K562 (cell line): ENCODE results near the gene CFAP70. TPM values are rescaled to one million over a fixed set of nuclear protein-coding genes. Genes with fewer than 3 reads are reported as not detected.

Experiments
- BRD9 ChIP-seq: fragments of 450-650 bp; IDR thresholded peaks from 2 replicates; pipeline ENCODE4 v1.6.1; 2018; ENCODE audit warnings: low read depth; ENCODE audit not compliant: partially characterized antibody
- CREB3 ChIP-seq: fragments of 450-650 bp; conservative IDR thresholded peaks from 2 replicates; pipeline ENCODE4 v1.6.1; 2016; ENCODE audit warnings: missing genetic modification characterization, low read depth, mild to moderate bottlenecking, missing compliant biosample characterization, moderate library complexity
- FIP1L1 ChIP-seq: fragments of 200-400 bp; formaldehyde crosslinking; IDR thresholded peaks from 2 replicates; pipeline ENCODE4 v1.6.1; 2018; ENCODE audit warnings: mild to moderate bottlenecking, low read depth, low read length; ENCODE audit not compliant: poor library complexity, severe bottlenecking
- HIVEP1 ChIP-seq: fragments of 250-450 bp; sonication (Bioruptor Pico); IDR thresholded peaks from 2 replicates; pipeline ENCODE4 v1.4.0; 2020; ENCODE audit warnings: mild to moderate bottlenecking
- HNRNPK ChIP-seq: fragments of 200-400 bp; formaldehyde crosslinking; IDR thresholded peaks from one replicate; pipeline ENCODE4 v1.6.1; 2018; ENCODE audit warnings: mild to moderate bottlenecking, low read depth, low read length; ENCODE audit not compliant: poor library complexity, severe bottlenecking
- HNRNPL ChIP-seq: fragments of 200-400 bp; formaldehyde crosslinking; IDR thresholded peaks from 2 replicates; pipeline ENCODE4 v1.6.1; 2017; ENCODE audit warnings: low read depth, mild to moderate bottlenecking, low read length
- IRF2 ChIP-seq: sonication (generic); formaldehyde crosslinking; IDR thresholded peaks from 2 replicates; pipeline ENCODE4 v1.8.1; 2022; ENCODE audit warnings: mild to moderate bottlenecking, missing genetic modification reagents
- MXI1 ChIP-seq: IDR thresholded peaks from 2 replicates; pipeline ENCODE4 v1.6.1; 2011; ENCODE audit warnings: low read depth, mild to moderate bottlenecking, improper control_type of control experiment, low read length
- NCOR1 ChIP-seq: fragments of 450-650 bp; IDR thresholded peaks from 2 replicates; pipeline ENCODE4 v1.6.1; 2016; ENCODE audit warnings: mild to moderate bottlenecking, moderate library complexity
- NRF1 ChIP-seq, 2 experiments: fragments of 450-650 bp; IDR thresholded peaks in 1 of 2; conservative IDR thresholded peaks in 1 of 2; 2 replicates each; pipeline ENCODE4 v1.6.1; 2014; ENCODE audit warnings: mild to moderate bottlenecking in 2 of 2
- PBX2 ChIP-seq, 2 experiments: IDR thresholded peaks in 1 of 2; conservative IDR thresholded peaks in 1 of 2; 2 replicates each; pipeline ENCODE4 v1.6.1; 2016; ENCODE audit warnings: low read depth in 2 of 2, mild to moderate bottlenecking in 1 of 2, missing compliant biosample characterization in 1 of 2, missing genetic modification characterization in 1 of 2, moderate library complexity in 1 of 2
- POLR2AphosphoS2 ChIP-seq: IDR thresholded peaks from 2 replicates; pipeline ENCODE4 v1.6.1; 2012; ENCODE audit warnings: low read length, improper control_type of control experiment
- PURB ChIP-seq: sonication (generic); formaldehyde crosslinking; IDR thresholded peaks from 2 replicates; pipeline ENCODE4 v1.9.0; 2021; ENCODE audit warnings: low read depth, mild to moderate bottlenecking, missing genetic modification reagents
- SIX5 ChIP-seq, 2 experiments: IDR thresholded peaks; 2 replicates each; pipeline ENCODE4 v1.6.1; 2011; ENCODE audit warnings: low read length in 2 of 2, borderline replicate concordance in 1 of 2, low read depth in 1 of 2, mild to moderate bottlenecking in 1 of 2, moderate library complexity in 1 of 2; ENCODE audit not compliant: insufficient read depth in 1 of 2
- STAT5A ChIP-seq: IDR thresholded peaks from 2 replicates; pipeline ENCODE4 v1.6.1; 2012; ENCODE audit warnings: low read length, inconsistent platforms, borderline replicate concordance
- STAT6 ChIP-seq: sonication (generic); formaldehyde crosslinking; IDR thresholded peaks from 2 replicates; pipeline ENCODE4 v1.8.1; 2023; ENCODE audit warnings: mild to moderate bottlenecking, missing genetic modification reagents
- TAF15 ChIP-seq: fragments of 200-400 bp; formaldehyde crosslinking; IDR thresholded peaks from 2 replicates; pipeline ENCODE4 v1.6.1; 2017; ENCODE audit warnings: mild to moderate bottlenecking, low read depth, low read length, moderate library complexity
- TARDBP ChIP-seq: fragments of 450-650 bp; IDR thresholded peaks from 2 replicates; pipeline ENCODE4 v1.6.1; 2016
- WHSC1 ChIP-seq: IDR thresholded peaks from one replicate; pipeline ENCODE4 v1.6.1; 2012; ENCODE audit warnings: low read length, control low read depth, inconsistent platforms
- ZNF75A ChIP-seq: fragments of 450-650 bp; formaldehyde crosslinking; IDR thresholded peaks from 2 replicates; pipeline ENCODE4 v1.4.0; 2020; ENCODE audit warnings: mild to moderate bottlenecking
- polyA plus RNA-seq, 8 experiments: library from polyadenylated mRNA; depleted of rRNA in 4 of 8; stranded (reverse) in 5 of 8; unstranded in 3 of 8; fragments of >200 nt; fragmentation: Nextera tagmentation in 2 of 8; fragmentation: Illumina TruSeq in 1 of 8; extraction: Ambion mirVana in 2 of 8; extraction: Trizol in 1 of 8; gene quantifications; 2 replicates each; pipeline versions ENCODE4 v1.2.1 to v1.2.3, GENCODE V29; 2011 to 2014; ENCODE audit warnings: inconsistent platforms in 1 of 8, missing spikeins in 1 of 8
- total RNA-seq, 7 experiments: library from RNA; depleted of rRNA in 6 of 7; stranded (reverse); fragments of >200 nt in 6 of 7; fragmentation: Illumina TruSeq in 2 of 7; extraction: Trizol in 2 of 7; gene quantifications; 2 replicates each; pipeline versions ENCODE4 v1.2.1 to v1.2.3, GENCODE V29; 2011 to 2021; ENCODE audit warnings: low replicate concordance in 1 of 7

CFAP70 gene
- total and polyA plus RNA-seq, 9 of the 15 experiments (the other 6 are each of a cell fraction or from before 2014, with no cell fraction given) = 0.27 to 1.6 (median 0.86) TPM

GRCh38 chr10:73246646-73247508, 111.8 kb downstream of the CFAP70 start, which contains the start of gene DNAJC9 (continued):
- peak; percentile 99 for TF ChIP-seq FIP1L1
- TF ChIP-seq HIVEP1 = 0 out of 2 replicates have a peak, but pooled peaks have one; percentile 18
- peak; percentile 84 for TF ChIP-seq MXI1
- TF ChIP-seq PBX2 (CRISPR knock-in tag; IDR thresholded peaks at IDR 0.05; ENCODE audit: low read depth) = peak; percentile 46; the same call in 1 of the 2 replicates
- TF ChIP-seq PBX2 (tag; conservative IDR thresholded peaks at IDR 0.05; ENCODE audit: low read depth) = peak; percentile 90
- TF ChIP-seq NCOR1 = peak; percentile 61
- peak; percentile 55; the same call in 1 of the 2 replicates for TF ChIP-seq ZNF75A
- peak; percentile 66; the same call in 1 of the 2 replicates for TF ChIP-seq TAF15
- TF ChIP-seq STAT5A = peak; percentile 33; the same call in 1 of the 2 replicates
- peak; percentile 99 for TF ChIP-seq POLR2AphosphoS2
- no peak for TF ChIP-seq SIX5 (IDR thresholded peaks at IDR 0.05; ENCODE audit: borderline replicate concordance in 1 of 2, insufficient read depth in 1 of 2, low read depth in 1 of 2, low read length in 2 of 2)
- peak; percentile 86; the same call in 1 of the 2 replicates for TF ChIP-seq TARDBP
- TF ChIP-seq IRF2 (CRISPR knock-in tag) = no peak
- TF ChIP-seq HNRNPL = peak; percentile 84
- TF ChIP-seq CREB3 (tag) = no peak
- no peak for TF ChIP-seq BRD9
- TF ChIP-seq NRF1 (conservative IDR thresholded peaks at IDR 0.05 in 1 of 2, IDR thresholded peaks at IDR 0.05 in 1 of 2) = peak; percentile 95
- TF ChIP-seq WHSC1 = no peak
- TF ChIP-seq HNRNPK = no peak
- no peak for TF ChIP-seq PURB (CRISPR knock-in tag)
- TF ChIP-seq STAT6 (CRISPR knock-in tag) = peak; percentile 98
